ENCODE results near the gene IQGAP2.

GRCh38 chr5:76514713-76515112 is 111.6 kb downstream of the IQGAP2 start:
- TF ChIP-seq PATZ1 (CRISPR knock-in tag; IDR thresholded peaks at IDR 0.05; ENCODE audit: borderline replicate concordance) (no peak), ARNTL (CRISPR knock-in tag; IDR thresholded peaks at IDR 0.05; ENCODE audit: borderline replicate concordance, low read depth) (no peak), ESRRG (CRISPR knock-in tag; IDR thresholded peaks at IDR 0.05) (no peak), RARB (CRISPR knock-in tag; IDR thresholded peaks at IDR 0.05) (no peak), OSR1 (CRISPR knock-in tag; IDR thresholded peaks at IDR 0.05) (no peak), TSHZ2 (CRISPR knock-in tag; IDR thresholded peaks at IDR 0.05) (no peak), POU6F1 (CRISPR knock-in tag; IDR thresholded peaks at IDR 0.05; ENCODE audit: borderline replicate concordance, low read depth) (no peak), ZNF8 (CRISPR knock-in tag; IDR thresholded peaks at IDR 0.05) (no peak), TCF4 (CRISPR knock-in tag; IDR thresholded peaks at IDR 0.05; ENCODE audit: borderline replicate concordance) (no peak), CSDC2 (CRISPR knock-in tag; IDR thresholded peaks at IDR 0.05) (no peak), BACH2 (CRISPR knock-in tag; IDR thresholded peaks at IDR 0.05; ENCODE audit: borderline replicate concordance) (no peak), CREB5 (CRISPR knock-in tag; IDR thresholded peaks at IDR 0.05; ENCODE audit: low read depth) (no peak)

Measured in SK-N-SH treated with all-trans-retinoic acid at 6 μM for 48 hours (cell line).